Central memory CD8-positive, alpha-beta T cell (primary cell): ENCODE data around the gene DAGLA.
"Not testable (repeated sequence)": the region's sequence is repeated elsewhere in the genome, so short reads cannot be mapped to it uniquely, and the experiment has no call there.

Experiments
- ATAC-seq: fragments of 150-1000 bp; cut with Tn5 transposase; replicated peaks from 2 replicates; pipeline ENCODE4 v1.10.0; 2022; ENCODE audit warnings: mild to moderate bottlenecking, moderate FRiP score, moderate number of reproducible peaks; ENCODE audit not compliant: poor library complexity, severe bottlenecking; ENCODE audit errors: extremely low read depth
- DNase-seq, 2 donors: peaks; one replicate each; pipeline ENCODE4 v3.0.0; 2021; ENCODE audit warnings: low spot score in 2 of 2
- H3K27ac Mint-ChIP-seq: one replicate; pipeline ENCODE4 v1.8.0; 2022; ENCODE audit warnings: low read depth, mild to moderate bottlenecking, moderate library complexity, mixed read lengths
- H3K27me3 Mint-ChIP-seq: one replicate; pipeline ENCODE4 v1.8.0; 2022; ENCODE audit warnings: mixed read lengths
- H3K36me3 Mint-ChIP-seq: one replicate; pipeline ENCODE4 v1.8.0; 2022; ENCODE audit warnings: mild to moderate bottlenecking, moderate library complexity, mixed read lengths; ENCODE audit not compliant: insufficient read depth
- H3K4me1 Mint-ChIP-seq: one replicate; pipeline ENCODE4 v1.8.0; 2022; ENCODE audit warnings: mixed read lengths
- H3K4me3 Mint-ChIP-seq: one replicate; pipeline ENCODE4 v1.8.0; 2022; ENCODE audit warnings: mild to moderate bottlenecking, moderate library complexity, mixed read lengths
- H3K9me3 Mint-ChIP-seq: one replicate; pipeline ENCODE4 v1.8.0; 2022; ENCODE audit warnings: mixed read lengths

DAGLA gene

DNA sequence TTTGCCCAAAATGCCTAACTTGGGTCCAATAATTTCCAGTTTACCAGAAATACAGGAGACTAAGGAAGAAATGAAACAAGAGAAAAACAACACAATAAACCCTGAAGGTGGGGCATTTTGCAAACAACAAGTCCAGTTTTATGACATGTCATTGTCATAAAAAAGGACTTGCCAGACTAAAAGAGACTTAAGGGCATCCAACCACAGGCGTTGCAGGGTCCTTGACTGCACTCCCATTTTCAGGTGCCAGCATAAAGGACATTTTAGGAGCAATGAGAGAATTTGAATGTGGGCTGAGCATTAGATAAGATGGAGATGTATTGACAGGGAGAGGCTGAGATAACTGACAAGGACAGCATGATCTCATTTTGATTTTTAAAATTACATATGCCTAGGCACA, 28.1 kb upstream of the DAGLA start:
- H3K27me3 Mint-ChIP-seq, result peaks cover 53% of the 10 kb centered on the region
- H3K9me3 Mint-ChIP-seq, result no peaks in the 10 kb centered on the region
- H3K27ac Mint-ChIP-seq, result no peak overlapping the region
- no peak overlapping the region for H3K4me3 Mint-ChIP-seq
- ATAC-seq (no peak), DNase-seq (no peak)
- H3K4me1 Mint-ChIP-seq, result no peaks in the 10 kb centered on the region
- no peaks in the 10 kb centered on the region for H3K36me3 Mint-ChIP-seq

- DNase-seq, result no peak
- Mint-ChIP-seq H3K27me3 (peaks cover 53% of the 10 kb centered on the region), H3K9me3 (no peaks in the 10 kb centered on the region), H3K36me3 (no peaks in the 10 kb centered on the region), H3K4me1 (no peaks in the 10 kb centered on the region), H3K4me3 (no peak overlapping the region), H3K27ac (no peak overlapping the region)
- ATAC-seq, result no peak
Observed at GRCh38 chr11:61654397-61654829, 25.8 kb upstream of the DAGLA start.

DNA sequence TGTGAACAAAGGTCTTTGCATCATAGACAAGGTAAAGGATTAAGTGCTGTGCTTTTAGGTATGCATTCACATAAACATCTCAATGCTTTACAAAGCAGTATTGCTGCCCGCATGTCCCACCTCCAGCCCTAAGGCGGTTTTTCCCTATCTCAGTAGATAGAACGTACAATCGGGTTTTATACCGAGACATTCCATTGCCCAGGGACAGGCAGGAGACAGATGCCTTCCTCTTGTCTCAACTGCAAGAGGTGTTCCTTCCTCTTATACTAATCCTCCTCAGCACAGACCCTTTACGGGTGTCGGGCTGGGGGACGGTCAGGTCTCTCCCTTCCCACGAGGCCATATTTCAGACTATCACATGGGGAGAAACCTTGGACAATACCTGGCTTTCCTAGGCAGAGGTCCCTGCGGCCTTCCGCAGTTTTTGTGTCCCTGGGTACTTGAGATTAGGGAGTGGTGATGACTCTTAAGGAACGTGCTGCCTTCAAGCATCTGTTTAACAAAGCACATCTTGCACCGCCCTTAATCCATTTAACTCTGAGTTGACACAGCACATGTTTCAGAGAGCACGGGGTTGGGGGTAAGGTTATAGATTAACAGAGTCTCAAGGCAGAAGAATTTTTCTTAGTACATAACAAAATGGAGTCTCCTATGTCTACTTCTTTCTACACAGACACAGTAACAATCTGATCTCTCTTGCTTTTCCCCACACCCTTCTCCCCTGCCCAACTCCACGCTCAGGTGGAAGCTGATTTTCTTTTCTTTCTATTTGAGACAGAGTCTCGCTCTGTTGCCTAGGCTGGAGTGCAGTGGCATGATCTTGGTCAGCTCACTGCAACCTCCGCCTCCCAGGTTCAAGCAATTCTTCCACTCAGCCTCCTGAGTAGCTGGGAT, 24.7 kb upstream of the DAGLA start:
- H3K36me3 Mint-ChIP-seq, H3K4me3 Mint-ChIP-seq, H3K4me1 Mint-ChIP-seq, DNase-seq, H3K9me3 Mint-ChIP-seq, ATAC-seq, H3K27ac Mint-ChIP-seq: not testable (repeated sequence)
- H3K27me3 Mint-ChIP-seq, result peaks cover 53% of the 10 kb centered on the region

GRCh38 chr11:61656347-61657077, 23.7 kb upstream of the DAGLA start:
- no peaks in the 10 kb centered on the region for H3K9me3 Mint-ChIP-seq
- H3K4me1 Mint-ChIP-seq, result no peaks in the 10 kb centered on the region
- no peak for DNase-seq
- H3K27me3 Mint-ChIP-seq, result peaks cover 52% of the 10 kb centered on the region
- H3K36me3 Mint-ChIP-seq, result no peaks in the 10 kb centered on the region
- ATAC-seq, result no peak
- no peak overlapping the region for H3K27ac Mint-ChIP-seq
- no peak overlapping the region for H3K4me3 Mint-ChIP-seq

DNA sequence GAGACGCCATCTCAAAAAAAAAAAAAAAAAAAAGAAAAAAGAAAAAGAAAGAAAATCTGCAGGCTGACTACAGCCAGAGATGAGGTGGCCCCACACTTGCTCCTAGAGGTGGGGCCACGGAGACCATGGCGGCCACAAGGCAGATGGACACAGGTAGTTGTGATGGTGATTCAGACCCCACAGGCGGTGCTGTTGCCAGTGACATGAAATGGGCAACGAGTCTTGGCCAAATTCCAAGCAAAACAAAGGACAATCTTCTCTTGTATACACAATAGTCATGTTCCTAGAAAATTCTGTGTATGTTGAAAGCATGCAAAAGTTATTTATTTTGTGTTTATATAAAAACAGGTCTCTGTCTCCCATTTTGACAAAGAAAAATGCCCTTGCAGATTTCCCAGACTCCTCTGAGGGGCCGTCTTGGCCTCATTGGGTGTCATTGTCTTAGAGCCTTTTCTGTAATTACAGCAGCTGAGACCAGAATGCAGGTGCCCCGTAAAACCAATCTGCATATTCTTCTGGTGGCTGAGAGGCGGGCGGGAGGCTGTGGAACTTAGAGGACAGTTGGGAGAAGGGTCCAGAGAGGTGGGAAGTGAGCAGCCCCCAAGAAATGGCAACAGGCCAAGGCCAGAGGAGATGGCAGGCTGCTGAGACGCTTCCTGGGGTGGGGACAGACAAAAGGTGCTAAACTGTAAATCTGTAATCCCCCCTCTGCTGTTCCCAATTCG, 22.5 kb upstream of the DAGLA start:
- no peak overlapping the region for H3K4me3 Mint-ChIP-seq
- DNase-seq (no peak), ATAC-seq (no peak)
- peaks cover 40% of the 10 kb centered on the region for H3K27me3 Mint-ChIP-seq
- no peak overlapping the region for H3K27ac Mint-ChIP-seq
- H3K36me3 Mint-ChIP-seq, result no peaks in the 10 kb centered on the region
- no peaks in the 10 kb centered on the region for H3K4me1 Mint-ChIP-seq
- H3K9me3 Mint-ChIP-seq, result no peaks in the 10 kb centered on the region

DNA sequence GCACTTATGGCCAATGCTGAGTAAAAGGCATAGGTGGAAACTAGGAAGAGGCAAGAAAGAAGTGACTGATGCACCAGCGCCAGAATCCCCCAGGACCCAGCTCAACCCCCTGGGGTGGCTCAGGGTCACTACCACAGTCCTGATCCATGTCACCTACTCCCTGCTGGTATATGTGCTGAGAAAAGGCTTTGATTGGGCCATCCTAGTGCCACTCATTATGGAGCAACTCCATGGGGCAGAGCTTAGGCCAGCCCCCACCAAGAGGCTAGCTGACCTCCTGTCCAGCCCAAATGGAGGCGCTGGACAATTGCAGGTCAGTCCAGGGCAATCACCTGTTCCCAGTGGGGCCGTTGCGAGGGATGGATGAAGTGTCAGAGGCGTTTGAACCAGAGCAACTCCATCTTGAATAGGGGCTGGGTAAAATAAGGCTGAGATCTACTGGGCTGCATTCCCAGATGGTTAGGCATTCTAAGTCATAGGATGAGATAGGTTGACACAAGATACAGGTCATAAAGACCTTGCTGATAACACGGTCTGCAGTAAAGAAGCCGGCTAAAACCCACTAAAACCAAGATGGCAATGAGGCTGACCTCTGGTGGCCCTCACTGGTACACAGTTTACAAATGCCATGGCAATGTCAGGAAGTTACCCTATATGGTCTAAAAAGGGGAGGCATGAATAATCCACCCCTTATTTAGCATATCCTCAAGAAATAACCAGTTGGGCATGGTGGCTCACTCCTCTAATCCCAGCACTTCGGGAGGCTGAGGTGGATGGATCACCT, 20.6 kb upstream of the DAGLA start:
- Mint-ChIP-seq H3K27ac (no peak overlapping the region), H3K27me3 (peaks cover 23% of the 10 kb centered on the region), H3K4me1 (no peaks in the 10 kb centered on the region), H3K9me3 (no peaks in the 10 kb centered on the region), H3K36me3 (no peaks in the 10 kb centered on the region), H3K4me3 (no peak overlapping the region)
- ATAC-seq (no peak), DNase-seq (no peak)

- peaks cover 11% of the 10 kb centered on the region for H3K27me3 Mint-ChIP-seq
- H3K27ac Mint-ChIP-seq, H3K4me1 Mint-ChIP-seq, DNase-seq, ATAC-seq, H3K9me3 Mint-ChIP-seq, H3K36me3 Mint-ChIP-seq, H3K4me3 Mint-ChIP-seq: not testable (repeated sequence)
Observed at GRCh38 chr11:61660997-61661396, 19.2 kb upstream of the DAGLA start.

- ATAC-seq (no peak), DNase-seq (no peak)
- H3K4me1 Mint-ChIP-seq, result no peaks in the 10 kb centered on the region
- no peak overlapping the region for H3K27ac Mint-ChIP-seq
- H3K36me3 Mint-ChIP-seq, result no peaks in the 10 kb centered on the region
- peaks cover 22% of the 10 kb centered on the region for H3K27me3 Mint-ChIP-seq
- H3K9me3 Mint-ChIP-seq, result no peaks in the 10 kb centered on the region
- no peak overlapping the region for H3K4me3 Mint-ChIP-seq
Observed at GRCh38 chr11:61666684-61667297, 13.4 kb upstream of the DAGLA start.

GRCh38 chr11:61667684-61668305, 12.4 kb upstream of the DAGLA start:
- no peaks in the 10 kb centered on the region for H3K4me1 Mint-ChIP-seq
- no peak overlapping the region for H3K27ac Mint-ChIP-seq
- H3K27me3 Mint-ChIP-seq, result peaks cover 22% of the 10 kb centered on the region
- DNase-seq (no peak), ATAC-seq (no peak)
- H3K9me3 Mint-ChIP-seq, result no peaks in the 10 kb centered on the region
- no peak overlapping the region for H3K4me3 Mint-ChIP-seq
- H3K36me3 Mint-ChIP-seq, result no peaks in the 10 kb centered on the region

GRCh38 chr11:61669417-61669816, 10.8 kb upstream of the DAGLA start:
- peaks cover 33% of the 10 kb centered on the region for H3K27me3 Mint-ChIP-seq

DNA sequence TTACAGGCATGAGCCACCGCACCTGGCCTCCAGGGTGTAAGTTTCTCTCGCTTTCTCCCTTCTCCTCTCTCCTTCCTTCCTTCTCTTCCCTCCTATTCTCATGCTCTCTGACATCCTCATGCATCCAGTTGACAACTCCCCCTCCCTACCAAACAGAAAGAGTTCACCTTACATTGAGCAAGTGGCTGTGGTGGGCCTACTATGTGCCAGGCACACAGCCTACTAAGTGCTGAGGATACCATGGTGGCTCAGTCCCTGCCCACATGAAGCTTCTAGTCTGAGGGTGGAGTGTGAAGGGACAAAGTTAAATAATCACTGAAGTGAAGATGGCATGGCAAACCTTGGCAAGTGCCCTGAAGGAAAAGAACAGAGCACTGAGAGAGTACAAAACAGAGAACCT, 9.6 kb upstream of the DAGLA start:
- Mint-ChIP-seq H3K27ac (no peak overlapping the region), H3K4me3 (no peak overlapping the region), H3K4me1 (no peaks in the 10 kb centered on the region), H3K27me3 (peaks cover 45% of the 10 kb centered on the region), H3K36me3 (no peaks in the 10 kb centered on the region), H3K9me3 (no peaks in the 10 kb centered on the region)
- ATAC-seq (no peak), DNase-seq (no peak)

More at GRCh38 chr11:61669417-61669816, 10.8 kb upstream of the DAGLA start:
- DNase-seq, result no peak
- Mint-ChIP-seq H3K4me3 (no peak overlapping the region), H3K4me1 (no peaks in the 10 kb centered on the region), H3K27ac (no peak overlapping the region), H3K36me3 (no peaks in the 10 kb centered on the region), H3K9me3 (no peaks in the 10 kb centered on the region)
- ATAC-seq, result no peak
